GM12801 (cell line): ENCODE results near the gene ZNF608.

ENCODE experiments used
- TF ChIP-seq, protein P1 (sequence below): IDR thresholded peaks from one replicate; pipeline ENCODE4 v1.5.1; 2011; ENCODE audit warnings: control low read depth; ENCODE audit not compliant: insufficient read length; ENCODE audit errors: extremely low read depth

Gene ZNF608

DNA sequence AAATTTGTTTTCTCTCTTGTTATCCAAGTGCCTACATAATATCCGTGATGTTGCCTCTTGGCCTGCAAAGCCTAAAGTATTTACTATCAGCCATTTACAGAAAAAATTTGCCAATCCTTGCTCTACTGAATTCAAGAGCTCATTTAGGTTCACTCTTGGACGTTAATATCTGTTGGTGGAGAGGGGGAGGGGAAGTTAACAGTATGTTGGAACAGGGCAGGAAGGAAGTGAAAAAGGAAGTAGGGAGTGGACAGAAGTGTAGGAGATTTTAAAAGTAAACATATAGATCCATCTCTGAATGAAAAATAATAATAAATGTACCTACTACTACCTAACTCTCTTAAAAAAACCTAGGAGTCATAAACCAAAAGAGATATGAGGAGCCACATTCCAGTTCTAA lies 32.8 kb downstream of the ZNF608 start:
- TF ChIP-seq, protein P1, sequence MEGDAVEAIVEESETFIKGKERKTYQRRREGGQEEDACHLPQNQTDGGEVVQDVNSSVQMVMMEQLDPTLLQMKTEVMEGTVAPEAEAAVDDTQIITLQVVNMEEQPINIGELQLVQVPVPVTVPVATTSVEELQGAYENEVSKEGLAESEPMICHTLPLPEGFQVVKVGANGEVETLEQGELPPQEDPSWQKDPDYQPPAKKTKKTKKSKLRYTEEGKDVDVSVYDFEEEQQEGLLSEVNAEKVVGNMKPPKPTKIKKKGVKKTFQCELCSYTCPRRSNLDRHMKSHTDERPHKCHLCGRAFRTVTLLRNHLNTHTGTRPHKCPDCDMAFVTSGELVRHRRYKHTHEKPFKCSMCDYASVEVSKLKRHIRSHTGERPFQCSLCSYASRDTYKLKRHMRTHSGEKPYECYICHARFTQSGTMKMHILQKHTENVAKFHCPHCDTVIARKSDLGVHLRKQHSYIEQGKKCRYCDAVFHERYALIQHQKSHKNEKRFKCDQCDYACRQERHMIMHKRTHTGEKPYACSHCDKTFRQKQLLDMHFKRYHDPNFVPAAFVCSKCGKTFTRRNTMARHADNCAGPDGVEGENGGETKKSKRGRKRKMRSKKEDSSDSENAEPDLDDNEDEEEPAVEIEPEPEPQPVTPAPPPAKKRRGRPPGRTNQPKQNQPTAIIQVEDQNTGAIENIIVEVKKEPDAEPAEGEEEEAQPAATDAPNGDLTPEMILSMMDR: no peak

DNA sequence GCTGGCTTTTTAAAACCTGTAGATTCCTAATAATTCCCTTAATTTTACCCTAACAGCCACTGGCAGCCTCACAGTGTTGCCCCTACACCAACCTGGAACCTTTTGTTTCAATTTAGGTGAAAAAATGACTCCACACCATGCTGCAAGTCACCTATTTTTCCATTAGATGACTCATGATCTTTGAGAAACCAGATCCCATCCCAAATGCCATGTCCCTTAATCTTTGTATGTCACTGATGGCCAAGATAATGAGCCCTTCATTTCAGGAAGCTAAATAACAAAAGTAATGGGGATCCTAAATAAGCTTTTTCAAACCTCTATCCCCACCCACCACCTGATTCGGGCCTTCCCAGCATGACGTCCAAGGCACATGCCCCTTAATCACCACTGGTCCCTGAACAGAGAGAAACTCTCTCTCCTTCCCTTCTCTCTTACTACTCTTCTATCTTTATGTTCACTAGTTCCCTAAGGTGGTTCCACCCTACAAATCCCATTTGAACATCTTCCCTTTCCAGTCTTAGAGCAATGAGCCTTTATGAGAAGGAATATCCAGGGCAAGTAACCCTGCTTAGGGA lies 33.6 kb downstream of the ZNF608 start:
- TF ChIP-seq, protein P1: no peak

DNA sequence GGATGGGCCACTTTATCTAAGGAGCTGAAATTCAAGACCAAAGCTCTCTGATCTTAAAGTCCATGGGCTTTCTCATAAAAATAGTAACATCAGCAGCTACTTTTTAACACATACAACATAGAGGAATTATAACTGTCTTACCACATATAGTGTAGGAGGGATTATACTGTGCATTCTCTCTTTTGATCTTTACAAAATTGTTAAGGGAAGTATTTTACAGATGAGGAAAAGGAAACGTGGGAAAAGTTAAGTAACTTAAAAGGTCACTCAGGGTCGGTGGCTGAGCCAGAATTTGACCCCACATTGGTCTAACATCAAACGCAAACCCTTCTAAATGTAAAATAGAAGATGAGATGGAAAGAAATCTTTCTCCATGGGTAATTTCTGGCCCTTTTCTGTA lies 38.4 kb downstream of the ZNF608 start:
- TF ChIP-seq, protein P1: no peak

DNA sequence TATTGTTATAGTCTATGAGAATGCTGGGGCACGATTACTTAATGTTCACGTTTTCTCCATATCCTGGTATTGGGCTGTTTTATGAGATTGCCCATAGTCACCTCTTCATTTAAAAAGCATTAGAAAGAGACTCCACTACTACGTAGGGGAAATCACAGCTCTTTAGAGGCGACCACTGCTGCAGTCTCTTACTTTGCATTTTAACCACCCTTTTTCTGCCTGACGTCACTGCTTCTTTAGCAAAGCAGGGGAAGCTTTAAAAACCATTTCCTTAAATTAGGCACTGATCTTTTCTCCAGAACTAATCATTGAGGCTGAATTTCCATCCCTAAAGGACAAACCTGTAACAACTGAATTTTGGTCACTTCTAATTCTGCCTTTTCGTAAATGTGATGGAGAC lies 38.9 kb downstream of the ZNF608 start:
- TF ChIP-seq, protein P1: no peak

DNA sequence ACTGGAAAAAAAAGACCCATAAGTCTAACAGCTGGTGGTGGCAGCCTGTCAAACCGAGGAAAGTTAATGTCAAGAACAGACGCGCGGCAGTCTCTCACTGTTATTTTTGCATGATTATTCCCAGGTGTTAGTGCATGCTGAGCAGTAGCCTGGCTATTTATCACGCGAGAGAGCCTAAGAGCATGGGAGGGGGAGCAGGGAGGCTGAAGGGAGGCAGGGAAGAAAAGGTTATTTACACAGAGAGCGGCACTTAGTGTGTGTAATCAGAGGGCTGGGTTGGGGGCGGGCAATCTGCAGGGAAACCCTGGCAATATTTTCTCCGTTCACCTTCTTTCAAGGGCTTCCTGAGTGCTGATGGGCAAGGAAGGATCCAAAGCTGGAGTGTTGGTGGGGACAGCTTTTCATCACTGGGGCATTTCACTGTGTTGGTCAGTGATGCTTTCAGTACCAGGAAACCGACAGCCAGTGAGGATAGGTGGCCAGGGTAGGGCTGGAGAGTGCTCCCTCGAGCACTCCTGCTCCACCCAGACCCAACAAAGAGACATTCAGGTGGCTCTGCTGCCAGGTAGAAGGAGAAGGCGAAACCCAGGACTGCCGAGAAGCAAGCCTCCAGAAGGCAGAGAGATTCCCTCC lies 39.6 kb downstream of the ZNF608 start:
- TF ChIP-seq, protein P1: no peak

DNA sequence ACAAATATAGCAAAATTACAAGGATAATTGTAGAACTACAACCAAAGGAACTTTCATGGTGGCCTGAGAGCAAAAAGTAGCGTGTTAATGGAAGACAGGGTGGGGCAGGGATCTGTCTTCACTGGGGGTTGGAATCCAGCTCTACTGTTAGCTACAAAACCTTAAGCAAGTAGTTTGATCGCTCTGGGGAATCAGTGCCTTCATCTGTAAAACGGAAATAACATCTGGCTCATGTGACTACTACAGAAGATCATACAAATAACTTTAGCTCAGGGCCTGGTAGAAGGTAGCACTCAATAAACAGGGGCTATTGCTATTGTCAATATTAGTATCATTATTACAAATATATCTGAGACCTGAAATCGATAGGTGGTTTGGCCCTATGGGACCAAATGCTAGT lies 40.4 kb downstream of the ZNF608 start:
- TF ChIP-seq, protein P1: no peak

DNA sequence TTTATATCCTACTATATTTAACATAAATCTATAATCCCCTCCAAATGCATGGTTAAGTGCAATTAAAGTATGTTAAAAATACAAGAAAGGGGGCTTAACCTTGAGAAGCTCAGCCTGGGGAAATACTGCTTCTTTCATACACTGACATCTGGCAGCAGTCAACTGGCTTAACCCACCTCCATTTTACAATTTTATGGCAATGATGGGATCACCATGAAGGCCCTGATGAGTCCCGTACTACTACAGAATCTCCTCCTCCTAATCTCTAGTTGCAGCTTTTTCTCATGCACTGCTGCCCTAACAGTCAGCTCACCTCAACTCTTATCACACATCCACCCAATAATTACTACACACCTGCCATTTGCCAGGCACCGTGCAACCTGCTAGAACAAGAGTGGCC lies 40.9 kb downstream of the ZNF608 start:
- TF ChIP-seq, protein P1: no peak
